ACC112 (cell line): Measurements from ENCODE around the gene IL1RAPL2.

Experiments
- H2AFZ ChIP-seq: fragments of 200-600 bp; sonication (generic); one replicate; pipeline ENCODE4 v1.6.0; 2017; ENCODE audit warnings: antibody characterized with exemption, low read length; ENCODE audit not compliant: unreplicated experiment
- H3K27ac ChIP-seq: fragments of 200-600 bp; sonication (generic); 2 replicates; pipeline ENCODE4 v1.5.1; 2014; ENCODE audit warnings: low read depth, mild to moderate bottlenecking, antibody characterized with exemption, low read length, moderate library complexity
- H3K27me3 ChIP-seq: fragments of 200-600 bp; sonication (generic); 2 replicates; pipeline ENCODE4 v1.6.1; 2014; ENCODE audit warnings: mild to moderate bottlenecking, antibody characterized with exemption, low read length, moderate library complexity, mixed read lengths; ENCODE audit not compliant: insufficient read depth
- H3K36me3 ChIP-seq: fragments of 200-600 bp; sonication (generic); 2 replicates; pipeline ENCODE4 v1.6.1; 2016; ENCODE audit warnings: mild to moderate bottlenecking, antibody characterized with exemption, low read length, moderate library complexity, mixed read lengths; ENCODE audit not compliant: insufficient read depth
- H3K4me1 ChIP-seq: fragments of 200-600 bp; sonication (generic); one replicate; pipeline ENCODE4 v1.6.1; 2016; ENCODE audit warnings: low read length, mixed read lengths; ENCODE audit not compliant: insufficient read depth, unreplicated experiment, control insufficient read depth
- H3K4me3 ChIP-seq: fragments of 200-600 bp; sonication (generic); 2 replicates; pipeline ENCODE4 v1.5.1; 2014; ENCODE audit warnings: mild to moderate bottlenecking, low read depth, low read length
- H3K79me2 ChIP-seq: fragments of 200-600 bp; sonication (generic); one replicate; pipeline ENCODE4 v1.6.0; 2016; ENCODE audit warnings: low read length; ENCODE audit not compliant: control insufficient read depth, unreplicated experiment, insufficient read depth

Gene IL1RAPL2

DNA sequence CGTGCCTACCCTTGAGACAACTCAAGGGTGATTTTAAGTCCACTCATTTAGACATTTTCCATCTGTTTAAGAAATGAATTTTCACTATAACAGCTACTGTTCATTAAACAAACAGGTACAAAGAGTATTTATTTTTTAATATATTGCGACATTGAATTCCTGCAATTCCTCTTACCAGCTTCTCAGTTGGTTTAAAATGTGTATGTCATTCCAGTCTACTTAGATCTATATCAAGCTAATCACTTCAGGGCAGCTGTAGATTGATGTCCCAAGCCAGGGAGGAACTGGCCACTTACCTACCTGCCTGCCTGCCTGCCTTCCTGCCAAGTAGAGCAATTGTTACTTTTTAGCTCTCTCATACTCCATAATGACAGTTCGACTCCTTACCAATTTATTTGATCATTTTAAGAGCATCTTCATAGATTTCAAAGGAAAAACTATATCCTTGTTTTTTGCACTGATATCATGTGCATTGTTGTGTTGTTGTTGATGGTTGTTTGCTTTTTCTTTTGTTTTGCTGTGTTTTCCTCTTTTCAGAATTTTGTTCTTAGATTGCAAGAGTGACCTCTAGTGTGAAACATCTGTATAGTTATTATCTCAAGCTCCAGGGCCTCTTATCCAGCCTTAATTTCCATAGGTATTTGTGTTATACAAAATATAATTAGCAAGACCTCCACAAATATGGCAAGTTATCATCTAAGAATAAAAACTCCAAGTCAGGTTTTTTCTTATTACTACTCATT lies 1135.5 kb downstream of the IL1RAPL2 start:
- no peaks in the 10 kb centered on the region for H3K36me3 ChIP-seq
- no peak overlapping the region for H3K27ac ChIP-seq
- no peak overlapping the region for H2AFZ ChIP-seq
- peaks cover 52% of the 10 kb centered on the region for H3K4me1 ChIP-seq
- H3K79me2 ChIP-seq: no peaks in the 10 kb centered on the region
- no peak overlapping the region for H3K4me3 ChIP-seq
- no peaks in the 10 kb centered on the region for H3K27me3 ChIP-seq

DNA sequence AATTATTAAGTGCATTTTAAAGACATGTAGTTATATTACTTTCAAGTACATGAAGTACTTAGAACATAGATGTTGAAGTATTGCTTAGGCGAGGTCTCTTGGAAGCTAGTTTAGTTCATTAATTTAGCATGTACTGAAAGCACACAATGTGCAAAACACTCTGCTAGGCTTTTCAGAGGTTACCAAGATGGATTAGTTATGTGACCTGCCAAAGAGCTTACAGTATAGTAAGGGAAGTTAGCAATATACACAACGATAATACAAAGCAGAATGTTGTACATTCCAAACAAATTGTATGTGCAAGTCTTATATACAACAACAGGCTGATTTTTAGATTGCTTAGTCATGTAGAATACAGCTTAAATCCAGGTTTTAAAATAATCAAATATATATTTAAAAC lies 1137.9 kb downstream of the IL1RAPL2 start:
- Histone ChIP-seq H3K79me2 (no peaks in the 10 kb centered on the region), H3K36me3 (no peaks in the 10 kb centered on the region), H3K27ac (no peak overlapping the region), H3K4me3 (no peak overlapping the region), H3K27me3 (no peaks in the 10 kb centered on the region), H3K4me1 (peaks cover 38% of the 10 kb centered on the region), H2AFZ (no peak overlapping the region)

DNA sequence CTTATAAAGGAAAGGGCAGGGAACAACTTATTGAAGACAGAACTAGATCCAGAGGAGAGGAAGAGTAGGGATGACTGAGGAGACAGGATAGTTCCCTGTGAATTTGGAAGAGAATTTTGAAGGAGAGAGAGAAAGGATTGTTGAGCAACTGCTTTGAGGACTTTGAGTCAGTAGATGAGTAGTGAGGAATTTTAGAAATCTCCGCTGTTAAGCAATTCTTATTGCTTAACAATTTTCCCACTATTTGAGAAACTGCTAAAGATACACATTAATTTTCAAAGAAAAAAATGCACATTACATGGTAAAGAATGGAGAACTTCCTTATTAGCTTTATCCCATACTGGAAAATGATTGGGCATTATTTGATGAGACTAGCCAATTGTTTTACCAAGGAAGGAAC lies 1140.0 kb downstream of the IL1RAPL2 start:
- H3K4me3 ChIP-seq: no peak overlapping the region
- H3K36me3 ChIP-seq: no peaks in the 10 kb centered on the region
- H2AFZ ChIP-seq: peak overlapping the region; percentile 85
- peaks cover 18% of the 10 kb centered on the region for H3K4me1 ChIP-seq
- H3K27me3 ChIP-seq: no peaks in the 10 kb centered on the region
- peak overlapping the region; percentile 79 for H3K27ac ChIP-seq
- H3K79me2 ChIP-seq: no peaks in the 10 kb centered on the region

DNA sequence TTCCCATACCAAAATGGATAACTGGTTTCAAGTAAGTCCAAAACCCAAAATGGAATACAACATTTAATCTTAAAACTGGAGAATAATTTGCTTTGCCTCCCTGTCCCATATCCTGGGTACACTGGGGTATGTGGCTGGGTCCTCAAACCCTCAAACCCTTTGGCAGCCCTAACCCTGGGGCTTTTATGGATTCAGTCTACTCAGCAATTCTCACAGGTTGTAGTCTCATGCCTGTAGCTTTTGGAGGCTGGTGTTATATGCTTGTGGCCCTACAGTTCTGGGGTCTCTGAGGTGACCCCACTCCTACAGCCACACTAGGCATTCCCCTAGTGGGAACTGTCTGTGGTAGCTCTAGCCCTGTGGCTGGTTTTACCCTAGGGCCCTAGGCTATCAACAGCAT lies 1145.8 kb downstream of the IL1RAPL2 start:
- Histone ChIP-seq H3K4me1 (no peaks in the 10 kb centered on the region), H3K4me3 (no peak overlapping the region), H3K27me3 (no peaks in the 10 kb centered on the region), H2AFZ (no peak overlapping the region), H3K79me2 (no peaks in the 10 kb centered on the region), H3K36me3 (no peaks in the 10 kb centered on the region), H3K27ac (no peak overlapping the region)

DNA sequence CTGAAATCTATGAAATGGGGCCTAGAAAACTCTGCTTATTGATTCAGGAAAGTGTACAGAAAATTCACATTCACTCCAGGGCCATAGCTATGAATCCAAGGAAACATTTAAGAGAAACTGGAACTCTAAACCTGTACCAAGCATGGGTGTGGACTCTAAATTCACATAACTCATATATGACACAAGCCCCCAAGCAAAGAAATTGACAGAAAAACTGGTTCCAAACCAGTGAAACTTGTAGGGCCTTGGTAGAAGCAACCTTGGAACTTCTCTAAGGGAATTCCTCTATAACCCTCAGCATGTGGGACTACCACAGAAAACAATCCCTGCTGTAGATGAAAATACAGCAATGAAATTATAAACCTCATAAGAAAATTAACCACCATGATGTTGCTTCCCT lies 1149.7 kb downstream of the IL1RAPL2 start:
- H3K27ac ChIP-seq: no peak overlapping the region

DNA sequence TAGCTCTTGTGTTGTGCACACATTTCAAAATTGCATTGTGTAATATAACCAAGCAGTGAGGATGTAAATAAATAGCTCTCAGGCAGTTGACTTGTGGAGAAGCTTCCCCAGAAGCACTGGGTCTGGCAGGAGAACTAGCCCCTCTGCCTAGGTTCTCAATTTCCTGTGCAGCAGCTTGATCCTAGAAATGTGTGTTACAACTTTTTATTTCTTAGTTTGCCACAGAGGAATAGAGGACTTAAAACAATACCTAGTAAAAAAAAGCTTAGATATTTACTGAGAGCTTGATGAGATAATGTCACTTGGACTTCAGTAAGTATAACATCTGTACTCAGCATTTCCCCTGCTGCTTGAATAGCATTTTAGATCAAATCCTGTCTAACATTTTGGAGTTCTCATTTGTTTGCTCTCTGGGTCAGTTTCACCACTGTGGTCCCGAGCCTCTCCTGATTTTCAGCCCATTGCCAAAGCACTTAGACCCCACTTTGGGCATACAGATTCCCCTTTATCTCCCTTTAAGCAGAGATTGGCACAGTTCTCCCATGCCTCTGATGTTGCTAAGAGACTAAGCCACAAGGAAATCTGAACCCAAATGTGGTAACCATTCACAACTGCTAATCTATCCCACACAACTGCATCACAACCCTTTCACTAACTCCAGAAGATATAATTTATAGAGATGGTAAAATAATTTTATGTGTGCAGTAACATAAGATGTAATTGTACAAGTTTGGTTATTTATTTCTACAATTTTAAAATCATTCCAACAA lies 1158.2 kb downstream of the IL1RAPL2 start:
- H2AFZ ChIP-seq: no peak overlapping the region
- no peaks in the 10 kb centered on the region for H3K79me2 ChIP-seq
- no peaks in the 10 kb centered on the region for H3K27me3 ChIP-seq

More for the DNA sequence above, 1149.7 kb downstream of the IL1RAPL2 start:
- no peaks in the 10 kb centered on the region for H3K36me3 ChIP-seq
- no peaks in the 10 kb centered on the region for H3K4me1 ChIP-seq
- no peak overlapping the region for H2AFZ ChIP-seq
- no peaks in the 10 kb centered on the region for H3K79me2 ChIP-seq
- H3K27me3 ChIP-seq: no peaks in the 10 kb centered on the region
- H3K4me3 ChIP-seq: no peak overlapping the region

DNA sequence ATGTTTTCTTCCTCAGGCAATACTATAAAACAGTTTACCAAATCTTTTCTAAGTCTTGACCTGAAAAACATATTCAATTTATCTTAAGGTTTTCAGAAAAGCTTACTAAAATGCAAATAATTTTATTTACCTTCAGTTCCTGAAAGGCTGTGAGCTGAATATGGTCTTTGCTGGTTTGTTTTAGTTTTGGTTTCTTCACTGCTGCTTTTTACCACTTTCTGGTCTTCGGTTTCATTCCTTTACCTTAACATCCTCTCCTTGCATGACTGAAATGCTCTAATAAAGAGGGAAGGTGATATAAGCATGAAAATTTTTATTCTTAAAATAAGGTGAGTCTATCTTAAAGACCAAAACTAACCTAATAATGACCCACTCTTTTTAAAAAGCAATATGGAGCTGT lies 1159.2 kb downstream of the IL1RAPL2 start:
- Histone ChIP-seq H2AFZ (no peak overlapping the region), H3K79me2 (no peaks in the 10 kb centered on the region), H3K27me3 (no peaks in the 10 kb centered on the region), H3K4me3 (no peak overlapping the region), H3K27ac (no peak overlapping the region), H3K4me1 (no peaks in the 10 kb centered on the region), H3K36me3 (no peaks in the 10 kb centered on the region)

More for the DNA sequence above, 1158.2 kb downstream of the IL1RAPL2 start:
- Histone ChIP-seq H3K36me3 (no peaks in the 10 kb centered on the region), H3K27ac (no peak overlapping the region), H3K4me3 (no peak overlapping the region), H3K4me1 (no peaks in the 10 kb centered on the region)

DNA sequence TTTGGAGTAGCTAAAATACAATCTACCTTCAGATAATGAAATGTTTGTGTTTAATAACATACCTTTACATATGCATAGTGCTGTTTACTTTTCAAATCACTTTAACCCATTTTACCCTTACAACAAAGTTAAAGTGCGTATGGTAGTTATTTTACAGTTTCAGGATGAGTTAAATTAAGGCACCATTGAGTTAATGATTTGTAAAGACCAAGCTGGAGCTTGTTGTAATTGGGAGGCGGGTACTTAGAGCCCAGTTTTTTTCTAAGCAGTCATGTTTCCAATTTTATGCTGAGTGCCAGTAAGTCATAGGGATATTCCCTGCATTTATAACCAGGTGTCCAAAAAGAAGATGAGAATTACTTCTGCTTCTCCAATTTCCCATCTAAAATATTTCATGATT lies 1172.2 kb downstream of the IL1RAPL2 start:
- Histone ChIP-seq H3K36me3 (no peaks in the 10 kb centered on the region), H3K79me2 (no peaks in the 10 kb centered on the region), H2AFZ (no peak overlapping the region), H3K4me1 (no peaks in the 10 kb centered on the region), H3K27me3 (no peaks in the 10 kb centered on the region), H3K4me3 (no peak overlapping the region), H3K27ac (no peak overlapping the region)

DNA sequence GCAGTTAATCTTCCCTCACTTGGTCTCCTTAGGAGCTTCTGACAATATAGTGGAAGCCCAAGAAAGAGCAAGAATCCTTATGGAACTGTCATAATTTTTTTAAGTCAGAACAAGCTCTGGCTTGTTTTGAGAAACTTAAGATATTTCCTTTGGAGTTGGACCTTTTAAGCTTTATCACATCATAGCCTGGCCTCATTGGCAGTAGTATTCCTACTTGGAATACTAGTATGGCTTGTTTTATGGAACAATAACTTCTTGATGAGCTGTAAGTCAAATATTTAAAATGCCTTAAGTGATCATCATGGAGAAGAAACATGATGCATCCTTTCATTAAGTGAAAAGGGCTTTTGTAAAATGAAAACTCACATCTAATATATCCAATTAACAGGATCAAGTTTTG lies 1178.3 kb downstream of the IL1RAPL2 start:
- Histone ChIP-seq H3K4me1 (no peaks in the 10 kb centered on the region), H2AFZ (no peak overlapping the region), H3K4me3 (no peak overlapping the region), H3K27me3 (no peaks in the 10 kb centered on the region), H3K36me3 (no peaks in the 10 kb centered on the region), H3K79me2 (no peaks in the 10 kb centered on the region), H3K27ac (no peak overlapping the region)

DNA sequence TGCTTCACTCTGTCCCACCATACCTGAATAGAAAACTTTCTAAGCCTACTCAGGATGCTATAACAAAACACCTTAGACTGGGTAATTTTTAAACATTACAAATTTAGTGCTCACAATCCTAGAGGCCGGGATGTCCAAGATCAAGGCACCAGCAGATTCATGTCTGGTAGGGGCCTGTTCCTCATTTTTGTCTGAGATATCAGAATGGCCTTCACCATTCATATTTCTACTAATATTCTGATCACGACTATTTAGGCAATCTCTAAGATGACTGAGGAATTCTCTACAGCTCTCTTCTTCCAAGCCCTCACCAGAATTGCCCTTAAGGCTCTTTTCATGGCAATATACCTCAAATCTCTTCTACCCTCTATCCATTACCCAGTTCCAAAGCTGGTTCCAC lies 1178.9 kb downstream of the IL1RAPL2 start:
- Histone ChIP-seq H3K27ac (no peak overlapping the region), H2AFZ (no peak overlapping the region), H3K79me2 (no peaks in the 10 kb centered on the region), H3K4me3 (no peak overlapping the region), H3K36me3 (no peaks in the 10 kb centered on the region), H3K4me1 (no peaks in the 10 kb centered on the region), H3K27me3 (no peaks in the 10 kb centered on the region)

DNA sequence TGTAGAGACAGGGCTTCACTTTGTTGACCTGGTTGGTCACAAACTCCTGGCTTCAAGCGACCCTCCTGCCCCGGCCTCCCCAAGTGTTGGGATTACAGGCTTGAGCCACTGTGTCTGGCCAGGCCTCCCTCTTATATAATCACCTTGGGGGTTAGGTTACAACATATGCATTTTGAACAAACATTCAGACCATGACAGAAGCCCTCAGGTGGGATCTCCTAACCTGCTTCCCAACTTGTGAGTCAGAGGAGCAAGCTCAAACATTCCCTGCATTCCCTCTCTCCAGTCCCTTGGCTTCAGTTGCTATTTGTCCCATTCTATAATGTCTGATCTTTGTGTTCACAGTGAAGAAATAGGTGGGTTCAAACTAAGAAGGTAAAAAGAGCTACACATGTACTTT lies 1179.9 kb downstream of the IL1RAPL2 start:
- no peaks in the 10 kb centered on the region for H3K27me3 ChIP-seq
- no peaks in the 10 kb centered on the region for H3K36me3 ChIP-seq
- H3K4me1 ChIP-seq: no peaks in the 10 kb centered on the region
- H3K79me2 ChIP-seq: no peaks in the 10 kb centered on the region
- H2AFZ ChIP-seq: no peak overlapping the region
- no peak overlapping the region for H3K27ac ChIP-seq
- H3K4me3 ChIP-seq: no peak overlapping the region
